ENCODE measurements around the gene GBF1. TPM values are rescaled to one million over a fixed set of nuclear protein-coding genes. Genes with fewer than 3 reads are reported as not detected.
A peak's percentile ranks its signal among the peaks of the same experiment; 100 is the strongest.
"Not testable (repeated sequence)": the region's sequence is repeated elsewhere in the genome, so short reads cannot be mapped to it uniquely, and the experiment has no call there.

GBF1 gene
- total and polyA plus RNA-seq, 4 experiments from 2014 or later = 3.1 to 44.7 (median 31.8) TPM

- Histone ChIP-seq H3K4me3 (ENCODE audit: low read length in 2 of 2) (no peak overlapping the region), H3K36me3 (ENCODE audit: insufficient read depth, low read length) (no peaks in the 10 kb centered on the region), H3K9me3 (ENCODE audit: control insufficient read depth in 1 of 2, low read length in 2 of 2) (no peaks in the 10 kb centered on the region), H3K27me3 (ENCODE audit: insufficient read depth, low read length) (no peaks in the 10 kb centered on the region), H3K27ac (ENCODE audit: low read depth, low read length) (no peak overlapping the region), H3K4me1 (ENCODE audit: insufficient read depth, low read length) (peaks cover 7% of the 10 kb centered on the region)
- H3K4me1 Mint-ChIP-seq = peaks cover 17 to 25% (median 19%) of the 10 kb centered on the region in 4 donors
- H3K27ac Mint-ChIP-seq = no peak overlapping the region
- CTCF ChIA-PET (ENCODE audit: partially characterized antibody) = interaction anchor here (1.2 kb wide), 1 partner anchor 45 kb away, joined by 5 read pairs; no protein-coding TSS in a partner anchor
- no peak for DNase-seq
- H3K27me3 Mint-ChIP-seq = no peaks in the 10 kb centered on the region
- intact Hi-C loops (cut with micrococcal nuclease) = no loop called here
- POLR2A ChIA-PET (ENCODE audit: partially characterized antibody) = no interaction called here
- peaks cover 0 to 4% (median 0%) of the 10 kb centered on the region in 8 donors for H3K9me3 Mint-ChIP-seq
- H3K4me3 Mint-ChIP-seq = no peak overlapping the region
- H3K36me3 Mint-ChIP-seq = peaks cover 11 to 17% of the 10 kb centered on the region in 2 donors
These were observed 60.7 kb downstream of the GBF1 start for GRCh38 chr10:102306006-102306405.

GRCh38 chr10:102306710-102307109 is 61.4 kb downstream of the GBF1 start:
- Histone ChIP-seq H3K36me3 (ENCODE audit: insufficient read depth, low read length) (no peaks in the 10 kb centered on the region), H3K27me3 (ENCODE audit: insufficient read depth, low read length) (no peaks in the 10 kb centered on the region), H3K4me1 (ENCODE audit: insufficient read depth, low read length) (peaks cover 7% of the 10 kb centered on the region), H3K4me3 (ENCODE audit: low read length in 2 of 2) (no peak overlapping the region), H3K9me3 (ENCODE audit: control insufficient read depth in 1 of 2, low read length in 2 of 2) (no peaks in the 10 kb centered on the region), H3K27ac (ENCODE audit: low read depth, low read length) (no peak overlapping the region)
- H3K9me3 Mint-ChIP-seq = peaks cover 0 to 4% (median 0%) of the 10 kb centered on the region in 8 donors
- H3K36me3 Mint-ChIP-seq = peaks cover 11 to 17% of the 10 kb centered on the region in 2 donors
- peaks cover 20 to 30% (median 24%) of the 10 kb centered on the region in 4 donors for H3K4me1 Mint-ChIP-seq
- CTCF ChIA-PET (ENCODE audit: partially characterized antibody) = interaction anchor here (1.2 kb wide), 1 partner anchor 45 kb away, joined by 5 read pairs; no protein-coding TSS in a partner anchor
- no peak for DNase-seq
- POLR2A ChIA-PET (ENCODE audit: partially characterized antibody) = interaction anchor here (0.6 kb wide), 1 partner anchor 29 kb away, joined by 3 read pairs; no protein-coding TSS in a partner anchor
- intact Hi-C loops (cut with micrococcal nuclease) = no loop called here
- no peaks in the 10 kb centered on the region for H3K27me3 Mint-ChIP-seq
- H3K27ac Mint-ChIP-seq = no peak overlapping the region
- H3K4me3 Mint-ChIP-seq = no peak overlapping the region

- POLR2A ChIA-PET (ENCODE audit: partially characterized antibody); DNase-seq; H3K27ac Mint-ChIP-seq; H3K4me3 ChIP-seq (ENCODE audit: low read length in 2 of 2); H3K27me3 Mint-ChIP-seq; H3K9me3 ChIP-seq (ENCODE audit: control insufficient read depth in 1 of 2, low read length in 2 of 2); H3K4me3 Mint-ChIP-seq; H3K27me3 ChIP-seq (ENCODE audit: insufficient read depth, low read length); H3K36me3 ChIP-seq (ENCODE audit: insufficient read depth, low read length); H3K27ac ChIP-seq (ENCODE audit: low read depth, low read length); intact Hi-C loops (cut with micrococcal nuclease); H3K4me1 ChIP-seq (ENCODE audit: insufficient read depth, low read length); H3K9me3 Mint-ChIP-seq: not testable (repeated sequence)
- peaks cover 21 to 40% (median 26%) of the 10 kb centered on the region in 4 donors for H3K4me1 Mint-ChIP-seq
- CTCF ChIA-PET (ENCODE audit: partially characterized antibody) = interaction anchor here (1.2 to 2.0 kb wide), 2 partner anchors 42 to 78 kb away, joined by 5 to 6 read pairs; no protein-coding TSS in a partner anchor
- peaks cover 11 to 17% of the 10 kb centered on the region in 2 donors for H3K36me3 Mint-ChIP-seq
These were observed 63.0 kb downstream of the GBF1 start for GRCh38 chr10:102308318-102308717.

GRCh38 chr10:102309236-102309635 is 63.9 kb downstream of the GBF1 start:
- DNase-seq = no peak
- H3K4me3 Mint-ChIP-seq = no peak overlapping the region
- ChIA-PET CTCF (ENCODE audit: partially characterized antibody) (interaction anchor here (0.7 to 2.0 kb wide), 4 partner anchors 20 to 139 kb away, joined by 3 to 6 read pairs (median 4); no protein-coding TSS in a partner anchor), POLR2A (ENCODE audit: partially characterized antibody) (no interaction called here)
- Histone ChIP-seq H3K9me3 (ENCODE audit: control insufficient read depth in 1 of 2, low read length in 2 of 2) (no peaks in the 10 kb centered on the region), H3K4me3 (ENCODE audit: low read length in 2 of 2) (no peak overlapping the region), H3K27ac (ENCODE audit: low read depth, low read length) (no peak overlapping the region), H3K36me3 (ENCODE audit: insufficient read depth, low read length) (no peaks in the 10 kb centered on the region), H3K4me1 (ENCODE audit: insufficient read depth, low read length) (peaks cover 7% of the 10 kb centered on the region), H3K27me3 (ENCODE audit: insufficient read depth, low read length) (no peaks in the 10 kb centered on the region)
- peaks cover 0 to 5% (median 0%) of the 10 kb centered on the region in 8 donors for H3K9me3 Mint-ChIP-seq
- H3K27me3 Mint-ChIP-seq = no peaks in the 10 kb centered on the region
- peak overlapping the region in 2 of 7 donors; percentile 26 to 64 for H3K27ac Mint-ChIP-seq
- intact Hi-C loops (cut with micrococcal nuclease) = no loop called here
- peaks cover 15 to 17% of the 10 kb centered on the region in 2 donors for H3K36me3 Mint-ChIP-seq
- H3K4me1 Mint-ChIP-seq = peaks cover 26 to 45% (median 30%) of the 10 kb centered on the region in 4 donors

GRCh38 chr10:102309916-102310315 is 64.6 kb downstream of the GBF1 start:
- peaks cover 14 to 19% of the 10 kb centered on the region in 2 donors for H3K36me3 Mint-ChIP-seq
- no peaks in the 10 kb centered on the region for H3K9me3 ChIP-seq (ENCODE audit: control insufficient read depth in 1 of 2, low read length in 2 of 2)

GRCh38 chr10:102310361-102311024 is 65.2 kb downstream of the GBF1 start:
- H3K27me3 ChIP-seq (ENCODE audit: insufficient read depth, low read length) = no peaks in the 10 kb centered on the region
- H3K36me3 ChIP-seq (ENCODE audit: insufficient read depth, low read length) = no peaks in the 10 kb centered on the region
- DNase-seq = no peak
- H3K9me3 ChIP-seq (ENCODE audit: control insufficient read depth in 1 of 2, low read length in 2 of 2) = no peaks in the 10 kb centered on the region
- ChIA-PET POLR2A (ENCODE audit: partially characterized antibody) (no interaction called here), CTCF (ENCODE audit: partially characterized antibody) (interaction anchor here (1.2 to 2.0 kb wide), 2 partner anchors 39 to 141 kb away, joined by 3 to 6 read pairs; no protein-coding TSS in a partner anchor)
- no peak overlapping the region for H3K4me3 Mint-ChIP-seq
- H3K4me1 Mint-ChIP-seq = peaks cover 28 to 45% (median 30%) of the 10 kb centered on the region in 4 donors
- peak overlapping the region in 4 of 7 donors; percentile 3 to 48 (median 24) for H3K27ac Mint-ChIP-seq
- no peaks in the 10 kb centered on the region for H3K27me3 Mint-ChIP-seq
- H3K4me1 ChIP-seq (ENCODE audit: insufficient read depth, low read length) = peaks cover 7% of the 10 kb centered on the region
- intact Hi-C loops (cut with micrococcal nuclease) = no loop called here
- no peak overlapping the region for H3K4me3 ChIP-seq (ENCODE audit: low read length in 2 of 2)
- no peak overlapping the region for H3K27ac ChIP-seq (ENCODE audit: low read depth, low read length)
- peaks cover 0 to 5% (median 0%) of the 10 kb centered on the region in 8 donors for H3K9me3 Mint-ChIP-seq
- H3K36me3 Mint-ChIP-seq = peaks cover 16 to 19% of the 10 kb centered on the region in 2 donors

More at GRCh38 chr10:102309916-102310315, 64.6 kb downstream of the GBF1 start:
- H3K4me1 Mint-ChIP-seq = peaks cover 28 to 45% (median 30%) of the 10 kb centered on the region in 4 donors
- CTCF ChIA-PET (ENCODE audit: partially characterized antibody) = interaction anchor here (1.2 to 2.0 kb wide), 2 partner anchors 40 to 140 kb away, joined by 3 to 6 read pairs; no protein-coding TSS in a partner anchor
- Histone ChIP-seq H3K4me1 (ENCODE audit: insufficient read depth, low read length) (peaks cover 7% of the 10 kb centered on the region), H3K4me3 (ENCODE audit: low read length in 2 of 2) (no peak overlapping the region), H3K36me3 (ENCODE audit: insufficient read depth, low read length) (no peaks in the 10 kb centered on the region), H3K27ac (ENCODE audit: low read depth, low read length) (no peak overlapping the region), H3K27me3 (ENCODE audit: insufficient read depth, low read length) (no peaks in the 10 kb centered on the region)
- no peaks in the 10 kb centered on the region for H3K27me3 Mint-ChIP-seq
- peak overlapping the region in 4 of 7 donors; percentile 0 to 54 (median 3) for H3K27ac Mint-ChIP-seq
- peaks cover 0 to 5% (median 0%) of the 10 kb centered on the region in 8 donors for H3K9me3 Mint-ChIP-seq
- intact Hi-C loops (cut with micrococcal nuclease) = no loop called here
- H3K4me3 Mint-ChIP-seq = no peak overlapping the region
- POLR2A ChIA-PET (ENCODE audit: partially characterized antibody) = no interaction called here
- no peak for DNase-seq

GRCh38 chr10:102311025-102311420 is 65.7 kb downstream of the GBF1 start:
- peaks cover 15 to 19% of the 10 kb centered on the region in 2 donors for H3K36me3 Mint-ChIP-seq
- Histone ChIP-seq H3K4me1 (ENCODE audit: insufficient read depth, low read length) (peaks cover 7% of the 10 kb centered on the region), H3K9me3 (ENCODE audit: control insufficient read depth in 1 of 2, low read length in 2 of 2) (no peaks in the 10 kb centered on the region), H3K4me3 (ENCODE audit: low read length in 2 of 2) (no peak overlapping the region), H3K27ac (ENCODE audit: low read depth, low read length) (no peak overlapping the region), H3K27me3 (ENCODE audit: insufficient read depth, low read length) (no peaks in the 10 kb centered on the region), H3K36me3 (ENCODE audit: insufficient read depth, low read length) (no peaks in the 10 kb centered on the region)
- peaks cover 0 to 5% (median 0%) of the 10 kb centered on the region in 8 donors for H3K9me3 Mint-ChIP-seq
- POLR2A ChIA-PET (ENCODE audit: partially characterized antibody) = no interaction called here
- peaks cover 28 to 45% (median 30%) of the 10 kb centered on the region in 4 donors for H3K4me1 Mint-ChIP-seq
- DNase-seq = no peak
- H3K4me3 Mint-ChIP-seq = no peak overlapping the region
- no peaks in the 10 kb centered on the region for H3K27me3 Mint-ChIP-seq
- intact Hi-C loops (cut with micrococcal nuclease) = no loop called here
- CTCF ChIA-PET (ENCODE audit: partially characterized antibody) = interaction anchor here (3.5 kb wide), 1 partner anchor 41 kb away, joined by 17 read pairs; no protein-coding TSS in a partner anchor
- H3K27ac Mint-ChIP-seq = peak overlapping the region in 5 of 7 donors; percentile 1 to 82 (median 6)
